Measurements from ENCODE around the gene KDM8.

GRCh38 chr16:27237219-27238015 is 34.1 kb downstream of the KDM8 start:
- TF ChIP-seq, protein P1, sequence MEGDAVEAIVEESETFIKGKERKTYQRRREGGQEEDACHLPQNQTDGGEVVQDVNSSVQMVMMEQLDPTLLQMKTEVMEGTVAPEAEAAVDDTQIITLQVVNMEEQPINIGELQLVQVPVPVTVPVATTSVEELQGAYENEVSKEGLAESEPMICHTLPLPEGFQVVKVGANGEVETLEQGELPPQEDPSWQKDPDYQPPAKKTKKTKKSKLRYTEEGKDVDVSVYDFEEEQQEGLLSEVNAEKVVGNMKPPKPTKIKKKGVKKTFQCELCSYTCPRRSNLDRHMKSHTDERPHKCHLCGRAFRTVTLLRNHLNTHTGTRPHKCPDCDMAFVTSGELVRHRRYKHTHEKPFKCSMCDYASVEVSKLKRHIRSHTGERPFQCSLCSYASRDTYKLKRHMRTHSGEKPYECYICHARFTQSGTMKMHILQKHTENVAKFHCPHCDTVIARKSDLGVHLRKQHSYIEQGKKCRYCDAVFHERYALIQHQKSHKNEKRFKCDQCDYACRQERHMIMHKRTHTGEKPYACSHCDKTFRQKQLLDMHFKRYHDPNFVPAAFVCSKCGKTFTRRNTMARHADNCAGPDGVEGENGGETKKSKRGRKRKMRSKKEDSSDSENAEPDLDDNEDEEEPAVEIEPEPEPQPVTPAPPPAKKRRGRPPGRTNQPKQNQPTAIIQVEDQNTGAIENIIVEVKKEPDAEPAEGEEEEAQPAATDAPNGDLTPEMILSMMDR (IDR thresholded peaks at IDR 0.05; ENCODE audit: low read length) = no peak
- TF ChIP-seq EZH2 (optimal IDR thresholded peaks at IDR 0.05; ENCODE audit: low read depth, low read length) (no peak), EZH2phosphoT487 (IDR thresholded peaks at IDR 0.05; ENCODE audit: low read length) (no peak)
